NCI-H1417 (cell line): ENCODE data around the gene IGF2BP2.
A peak's percentile ranks its signal among the peaks of the same experiment; 100 is the strongest.

Experiments used
- DNase-seq, 3 experiments: peaks; one replicate each; lab custom pipeline; 2025; lab: John Stamatoyannopoulos, UW

The IGF2BP2 gene

GRCh38 chr3:185733980-185734724, 90.7 kb downstream of the IGF2BP2 start:
- DNase-seq, result peak; percentile 44 to 87 (median 55)

GRCh38 chr3:185732782-185733181, 92.1 kb downstream of the IGF2BP2 start:
- no peak for DNase-seq

- DNase-seq, result no peak
Observed at GRCh38 chr3:185730550-185730949, 94.3 kb downstream of the IGF2BP2 start.

GRCh38 chr3:185729337-185730055, 95.3 kb downstream of the IGF2BP2 start:
- DNase-seq, result no peak

- no peak for DNase-seq
Observed at GRCh38 chr3:185728630-185729336, 96.1 kb downstream of the IGF2BP2 start.

GRCh38 chr3:185727873-185728272, 97.0 kb downstream of the IGF2BP2 start:
- DNase-seq, result no peak

GRCh38 chr3:185726254-185726967, 98.4 kb downstream of the IGF2BP2 start:
- no peak for DNase-seq

DNA sequence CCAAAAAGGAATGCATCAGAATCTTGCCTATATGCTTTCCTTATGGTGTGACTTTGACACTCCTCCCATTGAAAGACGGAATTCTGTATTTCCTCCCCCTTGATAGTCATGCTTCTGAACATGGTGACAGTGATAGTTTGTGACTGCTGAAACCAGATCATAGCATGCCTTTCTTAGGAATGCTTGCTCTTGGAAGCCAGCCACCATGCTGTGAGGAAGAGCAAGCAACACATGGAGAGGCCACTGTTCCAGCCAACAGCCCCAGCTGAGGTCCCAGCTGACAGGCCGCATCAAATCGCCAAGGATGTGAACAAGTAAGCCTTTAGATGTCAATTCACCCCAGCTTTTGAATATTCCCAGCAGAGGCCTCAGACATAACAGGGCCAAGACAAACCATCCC, 100.1 kb downstream of the IGF2BP2 start:
- no peak for DNase-seq

DNA sequence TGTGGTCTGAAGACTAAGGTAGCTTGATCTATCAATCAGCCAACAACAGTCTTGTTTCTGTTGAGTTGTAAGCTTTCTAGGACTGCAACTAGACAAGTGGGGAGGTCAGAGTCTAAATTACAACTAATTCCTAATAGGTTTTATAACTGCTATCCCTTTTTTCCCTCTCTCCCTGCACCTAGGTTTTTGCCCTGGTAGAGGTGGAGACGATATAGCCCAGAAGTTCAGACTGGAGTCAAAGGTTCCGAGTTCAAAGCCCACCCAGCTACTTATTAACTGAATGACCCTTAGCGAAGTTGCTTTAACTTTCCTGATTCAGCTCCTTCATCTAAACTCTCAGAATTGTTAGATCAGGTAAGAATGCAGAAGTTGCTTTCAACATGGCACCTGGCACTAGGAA, 100.6 kb downstream of the IGF2BP2 start:
- DNase-seq, result no peak

GRCh38 chr3:185722881-185723280, 102.0 kb downstream of the IGF2BP2 start:
- DNase-seq, result no peak

DNA sequence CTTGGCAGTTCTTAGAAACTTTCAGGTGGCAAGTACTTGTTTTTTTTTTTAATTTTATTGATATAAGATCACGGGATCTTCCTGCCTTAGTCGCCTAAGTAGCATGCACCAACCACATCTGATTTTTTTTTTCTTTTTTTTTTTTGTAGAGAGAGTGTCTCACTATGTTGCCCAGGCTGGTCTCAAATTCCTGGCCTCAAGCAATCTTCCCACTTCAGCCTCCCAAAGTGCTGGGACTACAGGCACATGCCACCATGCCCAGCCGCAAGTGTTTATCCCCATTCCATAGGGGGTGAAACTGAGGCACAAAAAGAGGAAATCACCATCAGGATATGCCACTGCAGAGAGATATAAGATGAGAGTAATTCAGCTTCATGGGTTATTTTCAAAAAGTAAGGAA, 102.9 kb downstream of the IGF2BP2 start:
- DNase-seq, result no peak

GRCh38 chr3:185720326-185720725, 104.5 kb downstream of the IGF2BP2 start:
- no peak for DNase-seq

DNA sequence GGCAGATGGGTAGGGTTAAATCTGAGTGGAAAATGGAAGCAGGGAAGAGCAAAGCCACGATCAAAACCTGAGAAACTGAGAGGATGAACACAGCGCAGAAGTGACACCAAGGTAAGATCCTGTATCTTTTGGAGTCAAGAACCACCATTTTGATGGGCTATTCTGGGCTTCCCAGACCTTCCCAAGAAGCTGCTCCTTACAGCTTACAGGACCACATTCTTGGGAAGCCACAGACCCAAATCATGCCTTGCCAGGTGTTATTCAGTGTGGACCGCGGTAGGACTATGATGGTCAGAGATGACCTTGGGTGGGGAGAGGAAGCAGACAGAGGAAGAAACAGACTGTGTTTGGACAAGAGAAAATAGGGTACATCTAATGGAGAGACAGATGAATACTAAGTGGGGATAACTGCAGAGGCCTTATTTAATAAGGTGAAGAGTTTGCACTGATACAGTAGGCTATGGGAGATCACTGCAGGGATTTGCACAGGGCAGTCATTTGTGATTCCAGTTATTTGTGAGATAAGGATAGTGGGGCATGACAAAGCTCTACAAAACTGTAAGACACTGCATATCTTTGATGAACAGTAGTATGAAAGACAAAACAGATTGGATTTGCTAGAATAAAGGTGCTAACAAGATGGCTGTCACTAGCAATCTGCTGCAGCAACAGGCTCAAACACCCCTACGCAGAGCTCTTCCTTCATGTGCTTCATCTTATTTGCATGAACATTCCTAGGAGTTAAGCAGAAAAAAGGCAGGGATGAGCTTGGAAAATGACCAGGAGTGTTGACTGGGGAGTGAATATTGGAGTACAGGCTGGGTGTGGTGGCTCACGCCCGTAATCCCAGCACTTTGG, 105.9 kb downstream of the IGF2BP2 start:
- DNase-seq, result no peak

GRCh38 chr3:185717627-185718402, 107.0 kb downstream of the IGF2BP2 start:
- DNase-seq, result no peak

- DNase-seq, result no peak
Observed at GRCh38 chr3:185717121-185717520, 107.7 kb downstream of the IGF2BP2 start.

DNA sequence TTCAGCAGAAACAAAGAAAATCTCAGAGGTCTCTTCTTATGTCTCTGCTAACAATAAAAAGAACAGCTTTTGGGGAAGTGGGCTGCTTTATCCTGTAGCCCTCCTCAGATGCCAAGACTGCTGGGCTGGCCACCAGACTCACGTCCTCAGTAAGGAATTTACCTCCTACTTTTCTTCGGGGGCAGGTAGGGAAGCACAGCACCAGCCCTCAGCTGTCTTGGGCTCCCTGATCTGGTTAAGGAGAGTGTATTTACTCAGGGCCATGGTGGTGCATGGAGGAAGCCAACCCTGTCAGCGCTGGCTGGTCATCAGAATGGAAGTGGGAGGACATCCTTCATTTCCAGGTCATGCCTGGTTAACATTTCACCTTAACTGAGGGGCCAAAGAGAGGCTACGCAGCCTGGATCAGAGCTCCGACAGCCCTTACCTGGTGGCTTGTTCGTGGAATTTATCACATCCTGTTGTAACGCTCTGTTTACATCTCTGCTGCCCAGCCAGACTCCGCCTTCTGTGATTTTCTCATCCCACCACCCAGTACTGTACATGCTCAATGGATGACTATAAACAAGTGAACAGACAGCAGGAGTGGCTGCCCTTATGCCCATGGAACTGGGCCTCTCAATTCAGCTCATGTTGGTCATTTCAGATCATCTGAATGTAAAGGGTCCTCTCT, 108.3 kb downstream of the IGF2BP2 start:
- no peak for DNase-seq

- DNase-seq, result no peak
Observed at GRCh38 chr3:185715091-185715490, 109.8 kb downstream of the IGF2BP2 start.

GRCh38 chr3:185714085-185714484, 110.8 kb downstream of the IGF2BP2 start:
- no peak for DNase-seq

GRCh38 chr3:185713015-185713414, 111.8 kb downstream of the IGF2BP2 start:
- no peak for DNase-seq

DNA sequence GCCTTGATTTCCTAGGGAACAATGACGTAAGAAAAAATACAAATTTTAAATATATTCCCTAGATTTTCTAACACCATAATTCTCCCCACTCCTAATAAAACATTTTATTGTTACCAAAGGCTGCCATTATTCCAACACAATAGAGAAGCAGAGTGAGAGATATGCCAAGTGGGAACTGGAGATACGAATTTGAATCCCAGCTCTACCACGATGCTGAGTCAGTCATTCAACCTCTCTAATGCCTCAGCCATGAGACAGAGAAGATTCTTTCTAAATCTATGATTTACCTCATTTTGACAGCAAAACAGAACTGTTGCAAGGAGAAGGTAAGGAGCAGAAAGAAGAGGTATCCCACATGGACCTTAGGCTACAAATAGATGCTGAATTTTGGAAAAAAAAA, 112.5 kb downstream of the IGF2BP2 start:
- DNase-seq, result no peak
